ENCODE results near the gene DOCK2.

Gene DOCK2

DNA sequence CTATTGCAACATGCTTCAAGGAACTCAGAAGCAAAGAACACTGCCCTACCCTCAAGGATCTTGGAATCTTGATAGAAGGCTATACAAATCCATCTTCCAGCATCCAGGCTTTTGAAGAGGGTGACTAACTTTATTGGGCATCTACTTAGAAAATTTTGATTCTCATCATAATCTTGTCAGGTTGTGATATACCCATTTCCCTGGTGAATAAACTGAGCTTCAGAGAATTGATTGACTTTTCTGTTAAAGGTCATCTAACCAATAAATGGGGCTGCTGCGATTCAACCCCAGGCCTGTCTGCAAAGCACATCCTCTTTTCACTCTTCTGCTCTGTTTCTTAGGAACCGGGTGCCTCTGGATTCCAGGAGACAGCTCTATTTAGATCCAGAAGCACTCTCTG is 363.1 kb downstream of the DOCK2 start:
- no peak for DNase-seq

DNA sequence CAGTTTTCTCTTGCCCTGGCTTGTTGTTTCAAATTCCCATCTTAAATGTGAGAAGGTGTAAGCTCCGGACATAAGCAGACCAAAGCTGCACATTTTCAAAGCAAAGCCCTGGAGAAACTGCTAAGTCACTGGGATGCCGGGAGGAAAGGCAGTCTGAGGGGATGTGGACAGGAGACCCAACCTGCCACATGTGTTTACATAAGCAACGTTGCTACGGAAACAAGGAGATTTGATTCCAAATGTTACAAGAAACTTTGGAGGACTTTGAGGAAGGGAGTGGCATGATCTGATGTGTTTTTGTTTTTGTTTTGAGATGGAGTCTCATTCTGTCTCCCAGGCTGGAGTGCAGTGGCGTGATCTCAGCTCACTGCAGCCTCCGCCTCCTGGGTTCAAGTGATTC is 368.9 kb downstream of the DOCK2 start:
- no peak for DNase-seq

DNA sequence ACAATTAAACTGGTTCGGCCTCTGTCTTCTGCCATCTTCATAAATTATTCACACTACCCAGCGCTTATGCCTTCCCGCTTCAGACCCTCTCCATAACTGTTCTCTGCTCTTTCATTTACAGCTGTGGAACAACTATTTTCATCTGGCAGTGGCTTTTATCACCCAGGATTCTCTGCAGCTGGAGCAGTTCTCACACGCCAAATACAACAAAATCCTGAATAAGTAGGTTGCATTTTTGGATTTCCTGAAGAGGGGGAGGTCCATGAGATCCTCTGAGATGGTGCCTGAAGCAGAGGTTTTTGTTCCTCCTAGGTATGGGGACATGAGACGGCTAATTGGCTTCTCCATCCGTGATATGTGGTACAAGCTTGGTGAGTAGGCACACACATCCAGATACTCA is 371.3 kb downstream of the DOCK2 start:
- DNase-seq, result no peak

DNA sequence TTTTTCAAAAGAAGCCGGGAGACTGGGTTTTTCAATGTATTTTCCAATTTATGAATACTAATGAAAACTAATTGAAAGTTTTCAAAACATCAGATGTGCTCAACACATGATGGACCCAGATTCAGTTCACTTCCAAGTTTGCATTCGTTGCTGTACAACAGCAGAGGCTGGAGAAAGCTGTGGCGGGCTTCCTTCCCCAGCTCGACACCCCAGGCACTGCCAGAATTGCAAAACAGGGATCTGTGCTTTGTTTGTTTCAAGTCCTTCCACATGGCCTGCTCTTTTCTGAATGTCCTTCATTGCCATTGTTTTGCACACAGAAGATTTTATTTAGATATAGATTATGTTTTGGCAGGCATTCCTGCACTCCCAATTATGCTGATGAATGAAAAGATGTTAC is 373.5 kb downstream of the DOCK2 start:
- no peak for DNase-seq

DNA sequence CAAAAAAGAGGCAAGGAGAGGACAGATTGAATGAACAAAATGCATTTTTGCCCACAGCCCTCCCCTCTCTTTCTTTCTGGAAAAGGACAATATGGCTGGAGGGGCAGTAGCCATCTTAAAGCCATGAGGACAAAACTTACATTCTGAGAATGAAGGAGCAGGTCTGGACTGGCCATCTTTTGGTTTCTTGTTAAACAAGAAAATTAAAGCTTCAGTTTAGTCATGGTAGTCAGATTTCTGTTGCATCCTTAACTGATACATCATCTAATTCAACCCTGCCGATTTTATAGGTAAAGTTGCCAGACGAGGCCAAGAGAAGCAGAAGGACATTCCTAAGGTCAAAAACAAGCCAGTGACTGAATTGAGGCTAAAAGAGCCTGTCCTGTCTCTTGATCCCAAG is 374.7 kb downstream of the DOCK2 start:
- no peak for DNase-seq

DNA sequence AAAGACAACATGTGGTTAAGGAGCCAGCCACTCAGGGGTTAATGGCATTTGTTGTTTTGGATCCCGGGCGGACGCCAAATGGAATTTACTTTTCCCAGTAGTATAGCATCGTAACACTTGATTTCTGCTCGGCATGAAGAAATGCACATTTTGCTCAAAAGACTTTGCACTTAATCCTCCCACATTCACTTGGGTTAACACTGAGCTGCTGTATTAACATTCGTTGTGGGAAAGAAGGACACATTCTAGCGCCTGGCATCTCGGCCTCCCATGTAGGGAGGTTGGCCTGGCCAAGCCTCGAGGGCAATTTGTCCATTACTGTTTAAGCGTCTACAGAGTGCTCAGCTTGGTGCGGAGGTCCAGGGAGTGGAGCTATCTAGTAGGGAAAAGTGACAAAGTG is 375.5 kb downstream of the DOCK2 start:
- DNase-seq, result no peak

DNA sequence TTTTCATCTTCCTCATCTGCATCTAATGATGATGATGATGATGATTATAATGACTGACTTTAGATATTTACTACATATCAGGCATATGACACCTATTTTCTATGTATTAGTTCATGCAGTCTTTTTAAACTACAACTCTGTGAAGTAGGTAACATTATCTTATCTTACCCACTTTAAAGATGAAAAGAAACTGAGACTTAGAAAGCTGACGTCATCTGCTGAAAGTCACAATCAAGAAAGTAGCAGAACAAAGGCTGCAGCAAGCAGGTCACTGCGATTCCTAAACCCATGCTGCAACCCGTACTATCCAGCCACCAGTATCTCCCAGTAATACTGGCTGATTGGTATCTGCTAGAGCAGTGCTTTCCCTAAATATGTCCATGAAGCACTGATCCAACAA is 383.3 kb downstream of the DOCK2 start:
- DNase-seq, result no peak

DNA sequence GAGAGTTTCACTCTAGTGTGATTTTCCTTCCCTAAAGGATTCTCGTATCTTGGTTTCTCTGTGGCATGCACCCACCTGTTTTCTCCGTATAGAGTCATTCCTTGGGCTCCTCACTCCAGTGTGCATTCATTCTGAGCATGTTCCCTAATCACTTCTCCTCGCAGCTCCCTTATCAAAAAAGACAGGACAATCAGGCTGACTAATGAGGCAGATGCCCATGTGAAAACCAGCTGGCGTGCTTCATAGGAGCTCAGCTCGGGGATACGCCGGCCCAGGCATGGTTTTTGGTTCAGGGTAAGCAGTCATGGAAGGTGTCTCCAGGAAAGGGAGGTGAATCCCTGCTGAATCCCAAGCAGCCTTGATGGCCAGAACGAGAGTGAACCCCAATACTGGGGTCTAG is 384.4 kb downstream of the DOCK2 start:
- no peak for DNase-seq

DNA sequence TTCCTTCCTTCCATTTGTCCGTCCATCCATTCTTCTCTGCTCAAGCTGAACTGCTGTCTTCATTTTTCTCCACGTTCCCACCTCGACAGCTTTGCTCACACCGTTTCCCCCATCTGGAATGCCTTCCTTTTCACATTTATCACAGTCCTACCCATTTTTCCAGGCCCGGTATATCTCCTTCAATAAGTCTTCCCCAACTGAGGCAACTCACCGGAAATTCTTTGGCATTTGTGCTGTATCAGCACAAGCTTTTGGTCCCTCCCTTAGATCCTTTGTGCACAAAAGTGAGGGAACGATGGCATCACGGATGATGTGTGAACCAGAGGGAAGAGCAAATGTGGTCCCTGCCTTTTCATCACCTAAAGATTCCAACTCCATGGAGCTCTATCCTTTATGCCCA is 388.8 kb downstream of the DOCK2 start:
- DNase-seq, result no peak

DNA sequence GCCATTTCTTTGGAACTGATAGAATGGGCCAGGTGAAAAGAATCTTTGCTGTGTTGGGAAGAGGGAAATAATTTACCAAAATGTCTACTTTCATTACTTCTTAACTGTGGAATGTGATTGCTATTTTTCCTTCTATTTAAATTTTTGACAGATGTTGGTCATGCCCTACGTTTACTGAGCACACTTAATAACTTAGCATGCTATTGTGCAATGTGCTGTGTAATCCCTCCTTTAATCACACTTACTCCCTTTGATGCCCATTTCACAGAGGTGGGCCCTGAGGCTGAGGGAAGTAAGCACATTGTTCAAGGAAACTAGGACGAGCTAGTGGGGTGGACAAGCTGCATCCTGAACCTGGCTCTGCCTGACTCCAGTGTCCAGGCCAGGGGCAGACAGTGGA is 391.0 kb downstream of the DOCK2 start:
- no peak for DNase-seq

DNA sequence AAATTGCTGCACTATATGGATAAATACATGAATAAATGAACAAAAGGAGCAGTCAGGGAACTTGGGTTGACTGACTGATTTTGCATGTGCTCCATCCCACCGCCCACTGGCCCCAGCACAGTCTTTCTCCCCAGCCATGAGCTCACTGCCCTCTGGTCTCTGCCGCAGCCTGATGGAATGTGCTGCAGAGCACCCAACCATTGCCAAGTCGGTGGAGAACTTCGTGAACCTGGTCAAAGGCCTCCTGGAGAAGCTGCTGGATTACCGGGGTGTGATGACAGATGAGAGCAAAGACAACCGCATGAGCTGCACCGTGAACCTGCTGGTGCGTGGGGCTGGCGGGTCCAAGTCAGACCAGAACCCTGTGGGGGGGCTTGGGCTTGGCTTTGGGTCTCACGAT is 397.2 kb downstream of the DOCK2 start:
- DNase-seq, result no peak

DNA sequence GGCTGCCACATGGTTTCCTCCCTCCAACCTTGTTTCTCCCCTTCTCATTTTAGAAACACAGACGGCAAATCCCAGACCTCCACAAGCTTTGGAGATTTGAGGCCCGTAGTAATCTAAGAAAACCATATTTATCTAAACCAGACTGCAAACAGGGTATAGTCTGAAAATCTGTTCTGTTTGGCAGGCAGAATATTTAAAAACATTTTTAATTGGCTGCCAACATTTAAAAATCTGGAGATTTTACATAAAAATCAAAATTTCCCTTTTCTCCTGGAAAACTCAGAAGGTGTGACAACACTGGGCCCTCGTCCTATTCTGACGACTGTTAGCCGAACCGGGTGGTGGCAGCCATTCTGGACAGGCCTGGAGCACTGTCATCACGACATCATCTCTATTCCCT is 401.2 kb downstream of the DOCK2 start:
- no peak for DNase-seq

DNA sequence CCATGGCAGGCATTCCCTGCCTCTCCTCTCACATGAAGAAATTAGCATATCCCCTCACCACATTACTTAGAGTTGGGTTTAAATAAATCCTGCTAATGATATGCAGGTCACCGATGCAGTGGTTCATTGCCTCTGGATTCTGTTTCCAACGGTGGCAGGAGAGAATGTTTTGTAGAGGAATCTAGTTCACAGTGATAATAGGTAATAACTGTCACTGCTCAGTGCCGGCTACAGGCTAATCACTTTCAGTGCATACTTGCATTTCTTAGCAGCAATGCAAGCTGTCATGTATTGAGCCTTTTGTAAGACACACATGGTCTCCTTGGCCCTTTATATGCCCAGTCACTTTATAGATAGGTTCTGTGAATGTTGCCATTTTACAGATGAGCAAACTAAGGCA is 402.8 kb downstream of the DOCK2 start:
- DNase-seq, result no peak

DNA sequence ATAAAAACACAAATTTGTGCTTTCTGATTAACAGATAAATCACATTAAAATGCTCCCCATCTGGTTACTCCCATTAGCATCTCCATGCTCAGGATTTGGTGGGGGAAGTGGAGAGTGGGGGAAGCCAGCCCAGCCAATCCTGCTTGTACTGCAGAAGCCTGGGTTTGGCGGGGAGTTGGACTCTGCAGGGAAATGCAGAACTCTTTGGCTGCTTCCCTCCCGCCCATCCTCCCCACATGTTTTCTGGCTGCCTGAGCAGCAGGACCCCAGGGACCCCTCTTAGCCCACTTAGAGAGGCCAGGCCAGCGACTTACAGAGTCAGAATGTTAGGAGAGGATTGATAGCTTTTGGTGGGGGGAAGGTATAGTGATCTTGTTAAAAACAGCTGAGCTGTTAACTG is 409.2 kb downstream of the DOCK2 start:
- no peak for DNase-seq

DNA sequence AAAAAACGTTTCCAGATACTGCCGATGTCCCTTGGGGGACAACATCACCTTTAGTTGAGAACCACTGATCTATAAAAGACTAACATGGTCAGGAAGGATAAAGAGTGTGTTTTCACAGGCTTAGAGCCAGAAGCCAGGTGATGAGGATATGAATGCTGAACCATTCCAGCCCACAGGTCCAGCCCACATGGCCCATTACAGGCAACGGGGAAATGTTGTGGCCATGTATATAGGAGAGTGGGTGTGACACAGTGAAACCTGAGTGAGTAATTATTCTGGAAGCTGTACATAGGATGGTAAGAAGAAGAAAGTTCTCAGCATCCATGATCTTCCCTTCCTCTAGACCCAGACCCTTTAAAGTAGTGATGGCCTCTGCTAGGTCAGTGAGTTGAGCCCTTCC is 412.6 kb downstream of the DOCK2 start:
- no peak for DNase-seq

DNA sequence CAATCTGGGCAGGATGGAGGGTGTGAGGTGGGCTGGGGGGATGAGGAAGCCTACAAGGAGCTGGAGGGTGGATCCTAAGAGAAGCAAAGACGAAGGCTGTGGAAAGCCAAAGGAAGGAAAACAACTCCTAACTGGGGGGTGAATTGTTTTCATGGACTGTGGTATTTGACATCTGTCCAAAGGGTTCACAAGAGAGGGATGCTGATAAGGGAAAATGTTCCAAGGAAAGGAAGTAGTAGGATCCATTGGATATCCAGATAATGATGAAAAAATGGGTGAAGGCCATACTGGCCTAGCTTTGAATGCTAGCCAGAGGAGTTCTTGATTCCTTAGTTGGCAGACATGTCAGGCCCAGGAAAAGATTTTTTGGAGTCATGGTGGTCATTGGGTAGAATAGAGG is 416.8 kb downstream of the DOCK2 start:
- no peak for DNase-seq

DNA sequence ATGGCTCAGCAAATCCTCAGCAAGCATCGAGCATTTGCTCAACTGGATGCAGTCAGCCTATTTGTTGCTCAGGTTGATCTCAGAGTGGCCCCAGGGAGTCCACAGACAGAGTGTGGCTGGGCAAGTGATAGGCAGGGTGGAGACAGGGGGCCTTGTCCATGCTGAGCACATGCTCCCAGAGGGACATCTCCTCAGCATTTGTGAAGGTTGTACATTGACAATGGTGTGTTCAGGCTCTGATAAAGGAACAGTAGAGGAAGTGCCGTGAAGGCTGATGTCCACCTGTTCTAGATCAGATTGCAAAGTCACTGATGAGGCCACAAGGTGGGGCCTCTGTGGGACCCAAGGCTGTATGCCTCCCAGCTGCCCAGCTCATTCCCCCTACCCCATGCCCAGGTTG is 418.5 kb downstream of the DOCK2 start:
- no peak for DNase-seq

DNA sequence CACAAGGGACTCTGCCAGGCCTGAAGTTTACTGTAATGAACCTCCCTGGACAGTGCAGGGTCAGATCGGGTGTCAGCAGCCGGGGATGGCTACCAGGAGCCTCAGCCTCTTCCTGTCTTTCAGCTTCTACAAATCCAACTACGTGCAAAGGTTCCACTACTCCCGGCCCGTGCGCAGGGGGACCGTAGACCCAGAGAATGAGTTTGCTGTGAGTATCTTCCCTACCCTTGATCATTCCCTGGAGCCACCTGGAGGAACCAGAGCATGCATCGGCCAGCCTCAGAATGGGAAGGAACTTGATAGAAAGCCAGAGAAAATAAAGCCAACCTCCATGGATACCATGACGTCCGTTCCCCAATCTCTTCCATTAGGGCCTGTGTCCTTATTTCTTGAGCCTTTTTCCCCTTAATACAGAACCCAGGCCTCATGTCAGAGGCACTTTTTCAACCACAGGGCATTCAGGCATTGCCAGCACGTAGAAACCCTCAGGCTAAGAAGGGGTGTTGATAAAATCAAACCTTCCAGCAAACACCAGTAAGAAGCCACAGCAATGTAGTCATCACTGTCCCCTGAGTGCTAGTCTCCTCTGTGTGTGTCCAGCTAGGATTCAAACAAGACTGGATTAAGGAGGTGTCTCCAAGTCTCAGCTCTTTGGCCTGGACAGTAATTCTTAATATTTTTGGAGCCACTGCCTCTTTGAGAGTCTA is 419.6 kb downstream of the DOCK2 start:
- DNase-seq, result no peak

DNA sequence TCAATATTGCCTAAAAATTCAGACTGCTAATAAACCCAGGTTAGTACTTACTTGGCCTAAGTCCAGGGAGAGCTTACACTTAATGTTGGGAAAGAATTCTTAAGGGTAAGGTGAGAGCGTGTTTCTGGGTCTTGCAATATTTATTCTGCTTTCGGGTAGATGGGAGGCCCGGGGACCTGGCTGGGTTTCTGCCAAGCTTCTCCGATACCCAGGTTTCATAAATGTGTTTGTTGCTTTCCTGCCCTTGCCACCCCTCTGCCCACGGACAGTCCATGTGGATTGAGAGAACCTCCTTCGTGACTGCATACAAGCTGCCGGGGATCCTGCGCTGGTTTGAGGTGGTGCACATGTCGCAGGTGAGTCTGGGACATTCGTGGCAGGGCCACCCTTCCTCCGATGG is 420.2 kb downstream of the DOCK2 start:
- DNase-seq, result no peak

DNA sequence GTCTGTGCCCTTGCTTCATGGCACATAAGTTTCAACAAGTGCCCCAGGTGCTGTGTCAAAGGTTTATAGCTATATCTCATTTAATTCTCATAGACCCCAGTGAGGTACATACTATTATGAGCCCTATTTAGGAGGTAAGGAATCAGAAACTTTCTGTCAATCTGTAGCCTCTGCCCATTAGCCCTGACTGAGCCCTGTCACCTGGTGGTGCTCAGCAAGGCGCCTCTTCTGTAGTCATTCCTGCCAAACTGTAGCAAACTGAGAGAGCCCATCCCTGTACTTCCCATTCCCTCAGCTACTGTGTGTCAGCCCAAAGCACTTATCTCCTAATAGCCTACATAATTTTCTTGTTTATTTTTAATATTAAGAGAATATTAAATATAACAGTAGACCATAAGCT is 422.1 kb downstream of the DOCK2 start:
- no peak for DNase-seq

DNA sequence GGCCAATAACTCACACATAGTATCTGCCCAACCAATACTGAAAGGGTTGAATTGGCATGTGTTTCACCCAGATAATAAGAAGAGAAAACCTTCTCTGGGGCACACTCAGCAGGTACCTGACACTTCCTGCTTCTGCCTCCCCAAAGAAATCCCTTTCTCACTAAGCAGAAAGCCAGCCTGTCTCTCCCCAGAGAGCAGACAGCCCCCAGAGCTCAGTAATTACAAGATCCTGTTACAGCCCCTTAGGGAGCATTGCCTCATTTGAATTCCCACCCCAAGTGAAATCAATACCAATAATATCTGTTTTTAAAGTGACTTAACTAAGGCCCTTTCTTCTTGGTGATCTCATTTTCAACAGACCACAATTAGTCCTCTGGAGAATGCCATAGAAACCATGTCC is 430.1 kb downstream of the DOCK2 start:
- no peak for DNase-seq

DNA sequence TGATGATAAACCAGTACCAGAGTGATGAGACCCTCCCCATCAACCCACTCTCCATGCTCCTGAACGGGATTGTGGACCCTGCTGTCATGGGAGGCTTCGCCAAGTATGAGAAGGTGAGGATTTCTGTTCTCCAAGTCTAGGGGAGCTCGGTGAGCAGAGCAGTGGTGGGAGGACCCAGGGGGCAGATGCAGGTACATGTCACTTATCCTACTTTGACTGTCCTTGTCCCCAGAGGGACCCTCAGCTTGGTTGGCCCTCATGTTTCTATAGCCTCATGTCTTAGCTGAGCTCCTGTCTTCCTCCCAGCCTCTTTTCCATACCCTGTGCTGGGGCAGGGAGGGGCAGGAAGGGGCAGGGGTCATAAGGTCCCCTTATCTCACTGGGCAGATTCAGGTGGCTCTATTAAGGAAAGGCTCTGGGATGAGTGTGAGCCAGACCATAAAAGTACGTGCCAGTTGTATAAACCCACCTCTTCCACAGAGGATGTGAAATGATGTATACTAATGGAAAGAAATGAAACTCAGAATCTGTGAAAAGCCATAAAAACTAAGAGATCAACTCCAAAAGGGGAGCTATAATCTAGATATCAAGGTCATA is 430.6 kb downstream of the DOCK2 start:
- no peak for DNase-seq

DNA sequence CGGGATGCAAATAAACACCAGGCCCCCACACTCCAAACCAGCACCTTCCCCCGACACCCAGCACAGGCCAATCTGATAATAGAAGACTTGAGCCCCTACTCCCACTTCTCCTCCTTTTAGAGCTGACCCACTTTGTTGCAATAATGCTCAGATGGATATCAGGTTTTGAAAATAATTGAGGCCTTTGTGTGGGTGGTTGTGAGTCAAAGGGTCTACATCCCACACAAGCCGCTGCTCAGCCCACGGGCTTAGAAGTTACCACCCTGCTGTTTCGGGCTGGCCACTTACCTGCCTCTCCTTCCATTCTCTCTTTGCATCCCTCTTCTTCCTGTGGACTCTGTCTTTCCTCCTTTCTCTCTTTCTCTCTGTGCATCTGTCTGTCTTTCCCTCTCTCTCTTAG is 432.4 kb downstream of the DOCK2 start:
- no peak for DNase-seq

DNA sequence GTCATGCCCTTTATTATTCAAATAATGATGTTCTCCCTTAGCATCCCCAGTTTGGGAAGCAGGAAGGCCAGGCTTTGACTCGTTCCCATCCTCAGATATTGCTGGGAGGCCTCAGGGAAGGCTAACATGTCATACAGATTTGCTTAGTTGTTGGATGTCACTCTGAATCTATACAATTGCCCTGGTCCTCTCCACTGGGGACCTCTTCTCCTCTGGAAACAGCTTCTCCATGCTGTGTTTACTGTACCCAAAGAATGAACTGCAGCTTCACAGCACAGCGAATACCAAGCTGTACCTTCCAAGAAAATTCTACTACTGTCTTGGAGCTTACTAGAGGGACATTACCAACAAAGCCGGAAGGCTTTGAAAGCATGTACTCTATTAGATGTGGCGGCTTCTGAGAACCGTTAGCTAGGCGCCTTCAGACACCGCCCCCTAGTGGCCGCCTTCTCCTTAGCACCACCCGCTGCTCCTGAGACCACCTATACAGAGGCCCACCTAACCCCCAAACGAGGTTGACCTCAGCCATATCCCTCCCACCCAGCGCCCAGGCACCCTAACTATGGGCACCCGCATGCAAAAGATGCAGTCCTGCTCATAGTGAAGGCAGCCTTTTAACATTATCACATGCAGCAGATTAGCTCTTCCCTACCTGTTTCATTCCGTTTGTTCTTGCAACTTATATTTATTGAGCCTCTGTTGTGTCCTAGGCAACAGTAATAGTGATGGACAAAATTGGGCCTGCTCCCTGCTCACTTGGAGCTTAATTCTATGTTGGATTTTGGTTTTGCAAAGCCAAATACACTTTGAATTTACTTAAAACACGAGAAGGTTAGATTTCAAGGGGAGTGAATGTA is 433.7 kb downstream of the DOCK2 start:
- DNase-seq, result no peak

All from NCI-H2227 treated with DMSO at 0.1 percent for 48 hours (cell line).